Body of pancreas (tissue), 4 donors: ENCODE measurements around the gene UPF2. TPM values are rescaled to one million over a fixed set of nuclear protein-coding genes. Genes with fewer than 3 reads are reported as not detected.
"Not testable (repeated sequence)": the region's sequence is repeated elsewhere in the genome, so short reads cannot be mapped to it uniquely, and the experiment has no call there.

Experiments
- ATAC-seq: fragments of 150-250 bp; one replicate; pipeline ENCODE4 v1.9.1; 2016
- DNase-seq, 4 donors: peaks; one replicate each; pipeline ENCODE4 v3.0.0-alpha.2; 2019
- H3K27ac ChIP-seq, 4 donors: fragments of 200-600 bp; sonication (generic); 1 replicate in 3 of 4; 2 replicates in 1 of 4; pipeline versions ENCODE4 v1.5.1 to v1.6.1; 2016 to 2019; ENCODE audit warnings: mild to moderate bottlenecking in 1 of 4, mixed read lengths in 1 of 4, moderate library complexity in 1 of 4
- H3K27me3 ChIP-seq, 2 donors: fragments of 200-600 bp; sonication (generic); one replicate each; pipeline ENCODE4 v1.6.0; 2016; ENCODE audit warnings: mild to moderate bottlenecking in 1 of 2
- H3K36me3 ChIP-seq, 2 donors: fragments of 200-600 bp; sonication (generic); replicated peaks in 1 of 2; 2 replicates each; pipeline ENCODE4 v1.5.1; 2016; ENCODE audit warnings: low read depth in 2 of 2; ENCODE audit not compliant: insufficient read depth in 1 of 2
- H3K4me1 ChIP-seq: fragments of 200-600 bp; sonication (generic); one replicate; pipeline ENCODE4 v1.6.0; 2016
- H3K4me3 ChIP-seq, 2 donors: fragments of 200-600 bp; sonication (generic); 1 replicate in 1 of 2; 2 replicates in 1 of 2; pipeline ENCODE4 v1.5.1; 2016 to 2019
- H3K9me3 ChIP-seq, 3 donors: fragments of 200-600 bp; sonication (generic); 1 replicate in 2 of 3; 2 replicates in 1 of 3; pipeline ENCODE4 v1.5.1; 2016
- POLR2A ChIP-seq, 3 donors: fragments of 450-650 bp; IDR thresholded peaks; one replicate each; pipeline ENCODE4 v1.6.1; 2016; ENCODE audit warnings: antibody characterized with exemption in 3 of 3, mild to moderate bottlenecking in 2 of 3
- WGBS, 2 donors: methylation state at CpG; one replicate each; pipeline ENCODE4 v1.1.5; 2017; 5-methylcytosine and 5-hydroxymethylcytosine counted together
- intact Hi-C: fragments of 100-400 bp; cut with DNase I; formaldehyde crosslinking; loops from one replicate; pipeline ENCODE4 v1.15.1; 2023
- total RNA-seq, 2 donors: library from RNA; depleted of rRNA; stranded (reverse); fragments of >200 nt; gene quantifications; one replicate each; pipeline ENCODE4 v1.1.0, GENCODE V29; 2016
- TF ChIP-seq, protein P1 (sequence below), 7 experiments: fragments of 450-650 bp in 4 of 7; fragments of 200-600 bp in 3 of 7; sonication (generic) in 3 of 7; IDR thresholded peaks; one replicate each; pipeline ENCODE4 v1.5.1; 2016 to 2019; ENCODE audit warnings: antibody characterized with exemption in 7 of 7

UPF2 gene
- total RNA-seq, 2 donors from 2014 or later: 11.2 to 16.9 TPM

DNA sequence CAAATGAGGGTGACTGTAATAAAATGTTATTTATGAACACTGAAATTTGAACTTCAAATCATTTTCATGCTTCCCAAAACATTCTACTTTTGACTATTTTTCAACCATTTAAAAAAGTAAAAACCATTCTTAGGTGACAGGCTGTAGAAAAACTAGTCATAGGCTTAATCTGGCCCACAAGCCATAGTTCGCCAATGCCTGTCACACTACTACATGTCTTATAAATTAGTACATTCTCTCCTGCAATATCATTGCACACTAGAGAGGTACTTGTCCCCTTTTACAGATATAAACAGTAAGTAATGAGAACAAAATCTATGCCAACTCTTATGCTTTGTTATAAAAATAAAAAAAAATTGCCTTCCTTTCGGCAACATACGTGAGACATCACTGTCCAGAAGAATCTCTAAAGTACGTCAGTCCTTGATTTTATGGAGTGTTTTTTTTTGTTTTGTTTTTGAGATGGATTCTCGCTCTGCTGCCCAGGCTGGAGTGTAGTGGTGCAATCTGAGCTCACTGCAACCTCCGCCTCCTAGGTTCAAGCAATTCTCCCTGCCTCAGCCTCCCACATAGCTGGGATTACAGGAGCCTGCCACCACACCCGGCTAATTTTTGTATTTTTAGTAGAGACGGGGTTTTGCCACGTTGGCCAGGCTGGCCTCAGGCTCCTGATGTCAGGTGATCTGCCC, 23.2 kb downstream of the UPF2 start:
- no peak overlapping the region for H3K4me3 ChIP-seq
- WGBS, 2 donors: 89 to 96% methylated on average over 9 of the region's 9 CpGs
- DNase-seq (no peak), ATAC-seq (no peak)
- intact Hi-C loops: no loop called here
- H3K4me1 ChIP-seq: peaks cover 31% of the 10 kb centered on the region
- no peaks in the 10 kb centered on the region for H3K27me3 ChIP-seq
- no peaks in the 10 kb centered on the region for H3K9me3 ChIP-seq
- no peak for TF ChIP-seq POLR2A (IDR thresholded peaks at IDR 0.05)
- TF ChIP-seq, protein P1, sequence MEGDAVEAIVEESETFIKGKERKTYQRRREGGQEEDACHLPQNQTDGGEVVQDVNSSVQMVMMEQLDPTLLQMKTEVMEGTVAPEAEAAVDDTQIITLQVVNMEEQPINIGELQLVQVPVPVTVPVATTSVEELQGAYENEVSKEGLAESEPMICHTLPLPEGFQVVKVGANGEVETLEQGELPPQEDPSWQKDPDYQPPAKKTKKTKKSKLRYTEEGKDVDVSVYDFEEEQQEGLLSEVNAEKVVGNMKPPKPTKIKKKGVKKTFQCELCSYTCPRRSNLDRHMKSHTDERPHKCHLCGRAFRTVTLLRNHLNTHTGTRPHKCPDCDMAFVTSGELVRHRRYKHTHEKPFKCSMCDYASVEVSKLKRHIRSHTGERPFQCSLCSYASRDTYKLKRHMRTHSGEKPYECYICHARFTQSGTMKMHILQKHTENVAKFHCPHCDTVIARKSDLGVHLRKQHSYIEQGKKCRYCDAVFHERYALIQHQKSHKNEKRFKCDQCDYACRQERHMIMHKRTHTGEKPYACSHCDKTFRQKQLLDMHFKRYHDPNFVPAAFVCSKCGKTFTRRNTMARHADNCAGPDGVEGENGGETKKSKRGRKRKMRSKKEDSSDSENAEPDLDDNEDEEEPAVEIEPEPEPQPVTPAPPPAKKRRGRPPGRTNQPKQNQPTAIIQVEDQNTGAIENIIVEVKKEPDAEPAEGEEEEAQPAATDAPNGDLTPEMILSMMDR (IDR thresholded peaks at IDR 0.05): no peak
- no peaks in the 10 kb centered on the region for H3K36me3 ChIP-seq
- H3K27ac ChIP-seq: no peak overlapping the region

DNA sequence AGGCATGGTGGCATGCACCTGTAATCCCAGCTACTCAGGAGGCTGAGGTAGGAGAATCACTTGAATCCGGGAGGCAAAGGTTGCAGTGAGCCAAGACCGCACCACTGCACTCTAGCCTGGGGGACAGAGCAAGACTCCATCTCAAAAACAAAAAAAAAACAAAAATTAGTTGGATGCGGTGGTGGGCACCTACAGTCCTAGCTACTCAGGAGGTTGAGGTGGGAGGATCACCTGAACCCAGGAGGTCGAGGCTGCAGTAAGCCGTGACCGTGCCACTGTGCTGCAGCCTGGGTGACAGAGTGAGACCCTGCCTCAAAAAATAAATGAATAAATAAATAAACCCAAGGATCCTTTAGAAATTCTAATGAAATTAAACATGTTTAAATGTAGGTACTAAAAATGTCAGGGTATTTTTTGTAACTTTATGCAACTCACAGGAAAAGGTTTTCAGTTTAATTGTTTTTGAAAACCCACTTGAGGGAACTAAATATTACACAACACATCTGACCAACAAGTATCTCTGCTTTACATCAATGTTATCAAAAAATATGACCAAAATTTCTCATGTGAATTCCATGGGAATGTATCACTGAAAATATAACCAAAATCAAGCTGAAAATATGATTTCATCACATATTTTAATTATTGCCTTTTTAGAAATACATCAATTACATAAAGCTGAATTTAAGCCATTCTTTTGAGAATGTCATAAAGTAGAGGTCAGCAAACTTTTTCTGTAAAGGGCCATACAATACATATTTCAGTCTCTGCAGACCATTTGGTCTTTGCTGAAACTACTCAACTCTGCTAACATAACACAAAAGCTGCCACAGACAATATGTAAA, 23.9 kb downstream of the UPF2 start:
- no peak for TF ChIP-seq POLR2A (IDR thresholded peaks at IDR 0.05)
- TF ChIP-seq, protein P1 (IDR thresholded peaks at IDR 0.05): no peak
- Histone ChIP-seq H3K27ac (no peak overlapping the region), H3K4me1 (peaks cover 31% of the 10 kb centered on the region), H3K9me3 (no peaks in the 10 kb centered on the region), H3K27me3 (no peaks in the 10 kb centered on the region), H3K36me3 (no peaks in the 10 kb centered on the region), H3K4me3 (no peak overlapping the region)
- 86 to 96% methylated on average over 6 of the region's 6 CpGs for WGBS, 2 donors
- intact Hi-C loops: no loop called here
- DNase-seq (no peak), ATAC-seq (no peak)

DNA sequence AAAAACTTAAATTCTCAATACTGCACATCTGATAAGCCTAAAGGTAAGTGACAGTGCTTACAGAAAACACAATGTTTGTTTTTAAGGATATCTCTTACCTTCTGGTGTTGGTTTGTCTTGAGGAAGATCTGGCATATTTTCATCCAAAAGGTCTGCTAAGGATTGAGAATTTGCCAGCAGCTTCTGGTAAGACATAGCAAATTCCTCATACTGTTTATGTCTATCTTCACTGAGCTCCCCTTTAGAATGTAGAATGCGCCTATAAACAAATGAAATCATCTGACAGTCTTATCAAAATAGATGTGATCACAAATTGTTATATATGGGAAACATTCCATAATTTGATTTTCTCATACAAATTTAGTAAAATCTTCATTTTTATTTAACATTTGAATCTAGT, 28.7 kb downstream of the UPF2 start:
- ATAC-seq (no peak), DNase-seq (no peak)
- no peak for TF ChIP-seq POLR2A (IDR thresholded peaks at IDR 0.05)
- TF ChIP-seq, protein P1 (IDR thresholded peaks at IDR 0.05): no peak
- H3K36me3 ChIP-seq: no peaks in the 10 kb centered on the region
- H3K27me3 ChIP-seq: no peaks in the 10 kb centered on the region
- H3K9me3 ChIP-seq: no peaks in the 10 kb centered on the region
- H3K4me1 ChIP-seq: no peaks in the 10 kb centered on the region
- 90 to 96% methylated on average over 1 of the region's 1 CpG for WGBS, 2 donors
- H3K27ac ChIP-seq: no peak overlapping the region
- no peak overlapping the region for H3K4me3 ChIP-seq
- intact Hi-C loops: no loop called here

DNA sequence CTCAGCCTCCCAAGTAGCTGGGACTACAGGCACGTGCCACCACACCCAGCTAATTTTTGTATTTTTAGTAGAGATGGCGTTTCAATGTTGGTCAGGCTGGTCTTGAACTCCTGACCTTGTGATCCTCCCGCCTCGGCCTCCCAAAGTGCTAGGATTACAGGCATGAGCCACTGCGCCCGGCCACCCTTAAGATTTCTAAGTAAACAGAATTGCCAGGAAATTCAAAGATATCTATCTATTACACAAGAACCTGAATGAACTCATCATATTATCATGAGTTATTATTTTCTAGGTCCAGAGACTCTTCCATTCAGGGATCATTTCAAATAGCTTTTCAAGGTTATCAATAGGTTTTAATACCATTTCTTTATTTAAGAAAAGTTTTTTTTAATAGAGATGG, 29.2 kb downstream of the UPF2 start:
- H3K9me3 ChIP-seq, intact Hi-C loops, H3K27ac ChIP-seq, ATAC-seq, DNase-seq, H3K4me1 ChIP-seq, H3K36me3 ChIP-seq, H3K27me3 ChIP-seq, H3K4me3 ChIP-seq: not testable (repeated sequence)
- 96 to 97% methylated on average over 6 of the region's 6 CpGs for WGBS, 2 donors

DNA sequence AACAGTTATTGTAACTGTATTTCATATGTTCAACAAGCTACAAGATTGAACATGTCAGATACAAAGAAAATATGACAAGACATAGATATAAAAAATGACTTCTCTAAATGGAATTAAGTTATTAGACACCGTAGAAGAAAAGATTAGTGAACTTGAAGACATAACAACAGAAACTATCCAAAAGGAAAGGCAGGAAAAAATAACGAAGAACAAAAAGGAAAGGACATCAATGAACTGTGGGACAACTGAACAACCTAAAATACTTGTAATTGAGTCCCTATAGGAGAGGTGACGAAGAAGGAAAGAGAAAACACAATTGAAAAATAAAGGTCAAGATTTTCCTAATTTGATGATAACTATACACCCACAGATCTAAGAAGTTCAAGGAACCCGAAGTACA, 32.3 kb downstream of the UPF2 start:
- 89 to 94% methylated on average over 4 of the region's 4 CpGs for WGBS, 2 donors
- H3K27me3 ChIP-seq: no peaks in the 10 kb centered on the region
- TF ChIP-seq, protein P1 (IDR thresholded peaks at IDR 0.05): no peak
- no peak for TF ChIP-seq POLR2A (IDR thresholded peaks at IDR 0.05)
- ATAC-seq (no peak), DNase-seq (no peak)
- intact Hi-C loops: no loop called here
- peaks cover 0 to 3% of the 10 kb centered on the region in 2 donors for H3K36me3 ChIP-seq
- no peaks in the 10 kb centered on the region for H3K4me1 ChIP-seq
- no peak overlapping the region for H3K4me3 ChIP-seq
- H3K27ac ChIP-seq: no peak overlapping the region
- H3K9me3 ChIP-seq: no peaks in the 10 kb centered on the region

DNA sequence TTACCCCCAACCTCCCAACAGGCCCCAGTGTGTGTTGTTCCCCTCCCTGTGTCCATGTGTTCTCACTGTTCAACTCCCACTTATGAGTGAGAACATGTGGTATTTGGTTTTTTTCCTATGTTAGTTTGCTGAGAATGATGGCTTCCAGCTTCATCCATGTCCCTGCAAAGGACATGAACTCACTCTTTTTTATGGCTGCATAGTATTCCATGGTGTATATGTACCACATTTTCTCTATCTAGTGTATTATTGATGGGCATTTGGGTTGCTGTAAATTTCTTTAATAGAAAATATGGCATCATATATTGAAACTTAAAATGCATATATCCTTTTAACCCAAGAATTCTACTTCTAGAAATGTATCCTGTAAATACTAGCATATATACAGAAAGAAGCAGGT, 33.8 kb downstream of the UPF2 start:
- H3K36me3 ChIP-seq: not testable (repeated sequence)

More for the DNA sequence above, 33.8 kb downstream of the UPF2 start:
- H3K27ac ChIP-seq, H3K27me3 ChIP-seq, ATAC-seq, H3K4me3 ChIP-seq, intact Hi-C loops, H3K4me1 ChIP-seq, H3K9me3 ChIP-seq, DNase-seq: not testable (repeated sequence)
